Measurements from ENCODE around the gene KCNK10. TPM values are rescaled to one million over a fixed set of nuclear protein-coding genes. Genes with fewer than 3 reads are reported as not detected.

Gene KCNK10
- total RNA-seq, 4 donors from 2014 or later = not detected

GRCh38 chr14:88326352-88327103, 3.5 kb upstream of the KCNK10 start:
- TF ChIP-seq CTCF (IDR thresholded peaks at IDR 0.05; ENCODE audit: low read depth) = no peak

- TF ChIP-seq CTCF (IDR thresholded peaks at IDR 0.05; ENCODE audit: low read depth) = no peak
Observed at GRCh38 chr14:88325883-88326282, 2.8 kb upstream of the KCNK10 start.

GRCh38 chr14:88324930-88325329, 1.9 kb upstream of the KCNK10 start:
- TF ChIP-seq CTCF (IDR thresholded peaks at IDR 0.05; ENCODE audit: low read depth) = no peak

- TF ChIP-seq CTCF (IDR thresholded peaks at IDR 0.05; ENCODE audit: low read depth) = no peak
Observed at GRCh38 chr14:88324491-88324890, 1.4 kb upstream of the KCNK10 start.

- TF ChIP-seq CTCF (IDR thresholded peaks at IDR 0.05; ENCODE audit: low read depth) = no peak
Observed at GRCh38 chr14:88323523-88324199, 592 bp upstream of the KCNK10 start.

- TF ChIP-seq CTCF (IDR thresholded peaks at IDR 0.05; ENCODE audit: low read depth) = no peak
Observed at GRCh38 chr14:88322504-88323085, 474 bp downstream of the KCNK10 start.

All from subcutaneous adipose tissue (tissue), 4 donors.